Measurements from ENCODE around the gene GJA4.

Gene GJA4

GRCh38 chr1:34825455-34826091 lies 32.8 kb downstream of the GJA4 start:
- no peak overlapping the region for H3K27ac Mint-ChIP-seq
- no peaks in the 10 kb centered on the region for H3K9me3 Mint-ChIP-seq
- CTCF ChIA-PET, result no interaction called here
- H3K4me1 Mint-ChIP-seq, result no peaks in the 10 kb centered on the region
- no peaks in the 10 kb centered on the region for H3K27me3 Mint-ChIP-seq
- H3K36me3 Mint-ChIP-seq, result no peaks in the 10 kb centered on the region
- H3K4me3 Mint-ChIP-seq, result no peak overlapping the region
- no peak for DNase-seq

- H3K36me3 Mint-ChIP-seq, result no peaks in the 10 kb centered on the region
- no peaks in the 10 kb centered on the region for H3K4me1 Mint-ChIP-seq
- H3K27me3 Mint-ChIP-seq, result no peaks in the 10 kb centered on the region
- CTCF ChIA-PET, result no interaction called here
- no peak for DNase-seq
- H3K9me3 Mint-ChIP-seq, result no peaks in the 10 kb centered on the region
- H3K27ac Mint-ChIP-seq, result no peak overlapping the region
- H3K4me3 Mint-ChIP-seq, result no peak overlapping the region
These were observed 34.6 kb downstream of the GJA4 start for GRCh38 chr1:34827341-34827941.

GRCh38 chr1:34828611-34829010 lies 35.8 kb downstream of the GJA4 start:
- Mint-ChIP-seq H3K27me3 (no peaks in the 10 kb centered on the region), H3K9me3 (no peaks in the 10 kb centered on the region), H3K4me1 (no peaks in the 10 kb centered on the region), H3K27ac (no peak overlapping the region), H3K4me3 (no peak overlapping the region), H3K36me3 (no peaks in the 10 kb centered on the region)
- CTCF ChIA-PET, result no interaction called here
- DNase-seq, result no peak

- Mint-ChIP-seq H3K9me3 (no peaks in the 10 kb centered on the region), H3K4me1 (no peaks in the 10 kb centered on the region), H3K36me3 (no peaks in the 10 kb centered on the region), H3K27ac (no peak overlapping the region), H3K27me3 (no peaks in the 10 kb centered on the region), H3K4me3 (no peak overlapping the region)
- CTCF ChIA-PET, result no interaction called here
- no peak for DNase-seq
These were observed 36.5 kb downstream of the GJA4 start for GRCh38 chr1:34829250-34829649.

- Mint-ChIP-seq H3K4me3 (no peak overlapping the region), H3K27ac (no peak overlapping the region), H3K27me3 (no peaks in the 10 kb centered on the region), H3K36me3 (no peaks in the 10 kb centered on the region), H3K4me1 (no peaks in the 10 kb centered on the region), H3K9me3 (no peaks in the 10 kb centered on the region)
- CTCF ChIA-PET, result no interaction called here
- no peak for DNase-seq
These were observed 39.0 kb downstream of the GJA4 start for GRCh38 chr1:34831721-34832246.

- Mint-ChIP-seq H3K27me3 (no peaks in the 10 kb centered on the region), H3K36me3 (no peaks in the 10 kb centered on the region), H3K4me1 (no peaks in the 10 kb centered on the region), H3K27ac (no peak overlapping the region), H3K4me3 (no peak overlapping the region), H3K9me3 (no peaks in the 10 kb centered on the region)
- DNase-seq, result no peak
- CTCF ChIA-PET, result no interaction called here
These were observed 40.9 kb downstream of the GJA4 start for GRCh38 chr1:34833711-34834110.

- no peaks in the 10 kb centered on the region for H3K27me3 Mint-ChIP-seq
- CTCF ChIA-PET, result no interaction called here
- no peak overlapping the region for H3K4me3 Mint-ChIP-seq
- no peaks in the 10 kb centered on the region for H3K9me3 Mint-ChIP-seq
- DNase-seq, result no peak
- no peaks in the 10 kb centered on the region for H3K36me3 Mint-ChIP-seq
- H3K27ac Mint-ChIP-seq, result no peak overlapping the region
- peaks cover 7% of the 10 kb centered on the region for H3K4me1 Mint-ChIP-seq
These were observed 46.9 kb downstream of the GJA4 start for GRCh38 chr1:34839526-34840305.

- H3K27ac Mint-ChIP-seq, result no peak overlapping the region
- H3K4me3 Mint-ChIP-seq, result no peak overlapping the region
- H3K4me1 Mint-ChIP-seq, result peaks cover 7% of the 10 kb centered on the region
- CTCF ChIA-PET, result no interaction called here
- no peaks in the 10 kb centered on the region for H3K27me3 Mint-ChIP-seq
- no peaks in the 10 kb centered on the region for H3K36me3 Mint-ChIP-seq
- no peaks in the 10 kb centered on the region for H3K9me3 Mint-ChIP-seq
- no peak for DNase-seq
These were observed 47.6 kb downstream of the GJA4 start for GRCh38 chr1:34840426-34840825.

GRCh38 chr1:34842073-34842472 lies 49.3 kb downstream of the GJA4 start:
- Mint-ChIP-seq H3K27ac (no peak overlapping the region), H3K4me1 (peaks cover 7% of the 10 kb centered on the region), H3K4me3 (no peak overlapping the region), H3K9me3 (no peaks in the 10 kb centered on the region), H3K27me3 (no peaks in the 10 kb centered on the region), H3K36me3 (no peaks in the 10 kb centered on the region)
- CTCF ChIA-PET, result interaction anchor here (1.4 to 2.2 kb wide), 2 partner anchors 11 to 12 kb away, joined by 7 read pairs; no protein-coding TSS in a partner anchor
- DNase-seq, result no peak

- no peak overlapping the region for H3K27ac Mint-ChIP-seq
These were observed 50.2 kb downstream of the GJA4 start for GRCh38 chr1:34842952-34843371.

GRCh38 chr1:34843392-34844251 lies 50.8 kb downstream of the GJA4 start:
- DNase-seq, result no peak
- H3K9me3 Mint-ChIP-seq, result no peaks in the 10 kb centered on the region
- H3K36me3 Mint-ChIP-seq, result peaks cover 2% of the 10 kb centered on the region
- H3K4me3 Mint-ChIP-seq, result no peak overlapping the region
- CTCF ChIA-PET, result interaction anchor here (0.9 kb wide), 1 partner anchor 9 kb away, joined by 3 read pairs; no protein-coding TSS in a partner anchor
- peaks cover 7% of the 10 kb centered on the region for H3K4me1 Mint-ChIP-seq
- no peak overlapping the region for H3K27ac Mint-ChIP-seq
- no peaks in the 10 kb centered on the region for H3K27me3 Mint-ChIP-seq

More at GRCh38 chr1:34842952-34843371, 50.2 kb downstream of the GJA4 start:
- CTCF ChIA-PET, result interaction anchor here (1.4 to 2.2 kb wide), 2 partner anchors 10 to 12 kb away, joined by 7 read pairs; no protein-coding TSS in a partner anchor
- Mint-ChIP-seq H3K9me3 (no peaks in the 10 kb centered on the region), H3K36me3 (no peaks in the 10 kb centered on the region), H3K4me3 (no peak overlapping the region), H3K4me1 (peaks cover 7% of the 10 kb centered on the region), H3K27me3 (no peaks in the 10 kb centered on the region)
- DNase-seq, result no peak

- CTCF ChIA-PET, result interaction anchor here (0.9 kb wide), 1 partner anchor 8 kb away, joined by 3 read pairs; no protein-coding TSS in a partner anchor
- no peaks in the 10 kb centered on the region for H3K27me3 Mint-ChIP-seq
- no peaks in the 10 kb centered on the region for H3K9me3 Mint-ChIP-seq
- DNase-seq, result no peak
- peaks cover 3% of the 10 kb centered on the region for H3K36me3 Mint-ChIP-seq
- no peak overlapping the region for H3K4me3 Mint-ChIP-seq
- peaks cover 7% of the 10 kb centered on the region for H3K4me1 Mint-ChIP-seq
- H3K27ac Mint-ChIP-seq, result no peak overlapping the region
These were observed 51.4 kb downstream of the GJA4 start for GRCh38 chr1:34844252-34844634.

Measured in activated naive CD4-positive, alpha-beta T cell treated with anti-CD3 and anti-CD28 coated beads, Interleukin-2, amount 10 ng/mL, durations not matched to agents 7 days and 5 days (primary cell).